Prostate gland (tissue), 2 donors: ENCODE data around the gene MYLK.

ENCODE experiments used
- CTCF ChIP-seq, 4 experiments: fragments of 200-600 bp in 2 of 4; fragments of 450-650 bp in 2 of 4; sonication (generic) in 2 of 4; IDR thresholded peaks; 1 replicate in 3 of 4; 2 replicates in 1 of 4; pipeline ENCODE4 v1.5.1; 2016 to 2019; ENCODE audit warnings: antibody characterized with exemption in 4 of 4, mild to moderate bottlenecking in 2 of 4, moderate library complexity in 2 of 4
- POLR2AphosphoS5 ChIP-seq: sonication (generic); formaldehyde crosslinking; IDR thresholded peaks from one replicate; pipeline ENCODE4 v1.6.1; 2017; ENCODE audit warnings: antibody characterized with exemption

GRCh38 chr3:123635717-123636116 is 248.4 kb downstream of the MYLK start:
- TF ChIP-seq CTCF (IDR thresholded peaks at IDR 0.05) (no peak), POLR2AphosphoS5 (no peak)
